ENCODE results near the gene RCOR1. TPM values are rescaled to one million over a fixed set of nuclear protein-coding genes. Genes with fewer than 3 reads are reported as not detected.

RCOR1 gene
- 10 to 100 TPM; 17.0 to 30.6 (median 21.9) TPM for total RNA-seq
- polyA plus RNA-seq = 1 to 10 TPM; 3.7 to 5.8 (median 3.8) TPM
- long read RNA-seq, donor 1, full-length matches to known transcripts = 6 of 6 reads
- long read RNA-seq, donor 1, partial matches to known transcripts = 0 of 6 reads
- long read RNA-seq, donor 1, other reads (novel, unspliced or antisense) = 0 of 6 reads
- long read RNA-seq, donor 2, full-length matches to known transcripts = 1 of 1 reads
- long read RNA-seq, donor 2, partial matches to known transcripts = 0 of 1 reads
- long read RNA-seq, donor 2, other reads (novel, unspliced or antisense) = 0 of 1 reads

GRCh38 chr14:102591944-102592762 lies at the start of gene RCOR1:
RCOR1 (plus strand) TSS chr14:102592649; CDS start chr14:102592887, 238 bp downstream.
- H3K27ac ChIP-seq = peak within 1 kb of the TSS; percentile 97 to 99 (median 98)
- peaks cover 0 to 10% (median 0%) of the 10 kb centered on the region in 6 donors for H3K36me3 ChIP-seq
- no peaks in the 10 kb centered on the region for H3K27me3 ChIP-seq (replicated peaks in 1 of 7)
- intact Hi-C loops (cut with DNase I; ENCODE audit: low total_unique reads) = no loop called here
- peak; percentile 99 for DNase-seq
- TF ChIP-seq CTCF (IDR thresholded peaks at IDR 0.05 in 8 of 11, conservative IDR thresholded peaks at IDR 0.05 in 3 of 11) (peak in 2 of 11 experiments; percentile 8 to 44), POLR2AphosphoS5 (IDR thresholded peaks at IDR 0.05) (peak; percentile 96 to 99 (median 99)), POLR2A (IDR thresholded peaks at IDR 0.05) (peak in 2 of 3 donors; percentile 75 to 93)
- H3K4me1 ChIP-seq = peaks cover 4 to 49% (median 32%) of the 10 kb centered on the region in 6 donors
- peak within 1 kb of the TSS; percentile 85 to 98 (median 92) for H3K4me3 ChIP-seq
- no peaks in the 10 kb centered on the region for H3K9me3 ChIP-seq
- WGBS, 5 donors = 0 to 1% (median 0%) methylated on average over 23 to 96 of the region's 96 CpGs

- Histone ChIP-seq H3K9me3 (no peaks in the 10 kb centered on the region), H3K27ac (no peak overlapping the region), H3K36me3 (no peaks in the 10 kb centered on the region), H3K4me1 (peaks cover 5 to 34% (median 19%) of the 10 kb centered on the region in 6 donors), H3K4me3 (peak overlapping the region in 5 of 8 donors; percentile 20 to 62 (median 29)), H3K27me3 (replicated peaks in 1 of 7) (peaks cover 6 to 54% (median 28%) of the 10 kb centered on the region in 7 donors)
- 25 to 65% (median 30%) methylated on average over 16 to 43 of the region's 43 CpGs for WGBS, 5 donors
- TF ChIP-seq POLR2AphosphoS5 (IDR thresholded peaks at IDR 0.05) = no peak
- no peak for TF ChIP-seq POLR2A (IDR thresholded peaks at IDR 0.05)
- TF ChIP-seq CTCF (IDR thresholded peaks at IDR 0.05 in 8 of 11, conservative IDR thresholded peaks at IDR 0.05 in 3 of 11) = no peak
- intact Hi-C loops (cut with DNase I; ENCODE audit: low total_unique reads) = no loop called here
- DNase-seq = no peak
Measured at GRCh38 chr14:102544046-102544746, 48.3 kb upstream of the RCOR1 start.

- Histone ChIP-seq H3K27me3 (replicated peaks in 1 of 7) (peaks cover 6 to 54% (median 28%) of the 10 kb centered on the region in 7 donors), H3K36me3 (no peaks in the 10 kb centered on the region), H3K27ac (no peak overlapping the region), H3K9me3 (no peaks in the 10 kb centered on the region), H3K4me3 (peak overlapping the region in 6 of 8 donors; percentile 11 to 62 (median 24)), H3K4me1 (peaks cover 5 to 28% (median 17%) of the 10 kb centered on the region in 6 donors)
- TF ChIP-seq CTCF (IDR thresholded peaks at IDR 0.05 in 8 of 11, conservative IDR thresholded peaks at IDR 0.05 in 3 of 11) = no peak
- TF ChIP-seq POLR2AphosphoS5 (IDR thresholded peaks at IDR 0.05) = no peak
- TF ChIP-seq POLR2A (IDR thresholded peaks at IDR 0.05) = no peak
- WGBS, 5 donors = 9 to 27% (median 13%) methylated on average over 13 to 66 of the region's 66 CpGs
- no peak for DNase-seq
- intact Hi-C loops (cut with DNase I; ENCODE audit: low total_unique reads) = no loop called here
Measured at GRCh38 chr14:102544747-102545460, 47.5 kb upstream of the RCOR1 start.
